ENCODE results near the gene GUCY2C.

DNA sequence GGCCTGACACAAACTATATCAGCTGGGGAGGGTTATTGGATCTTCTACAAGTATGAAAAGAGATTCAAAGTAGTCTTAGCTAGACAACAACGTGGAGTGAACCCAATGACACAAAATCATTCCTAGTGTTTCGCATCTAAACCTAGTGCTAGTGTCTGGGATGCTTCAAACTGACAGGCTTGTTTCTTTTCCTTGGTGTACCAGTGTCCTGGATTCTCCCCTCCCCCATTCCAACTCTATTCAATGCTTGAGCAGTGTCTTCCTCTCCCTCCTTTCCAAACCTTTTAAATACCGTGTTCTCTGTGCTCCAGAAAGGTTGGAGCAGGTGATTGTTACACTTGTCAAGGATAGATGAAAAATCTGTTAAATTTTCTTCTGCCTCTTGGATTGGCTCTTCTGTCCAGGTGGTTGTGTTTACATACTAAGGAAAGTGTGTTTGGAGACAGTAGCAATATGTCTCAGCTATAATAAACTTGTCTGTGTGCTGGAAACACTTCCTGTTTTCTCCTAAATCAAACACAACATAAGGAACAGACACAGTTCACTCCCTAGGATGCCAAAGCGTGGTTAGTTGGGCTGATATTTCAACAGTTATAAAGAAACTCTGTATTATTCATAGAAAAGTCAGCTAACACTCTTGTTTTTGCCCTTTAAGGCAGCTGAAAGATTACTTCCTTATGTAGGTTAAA is 14.4 kb upstream of the GUCY2C start:
- TF ChIP-seq YY1 (IDR thresholded peaks at IDR 0.05; ENCODE audit: insufficient read depth, insufficient read length) = no peak
- TF ChIP-seq SUZ12 (IDR thresholded peaks at IDR 0.05; ENCODE audit: extremely low read depth, insufficient read depth, insufficient read length) = no peak
